Mammary epithelial cell (primary cell): Measurements from ENCODE around the gene ZNF324.
"Not testable (repeated sequence)": the region's sequence is repeated elsewhere in the genome, so short reads cannot be mapped to it uniquely, and the experiment has no call there.

Experiments
- CTCF ChIP-seq, 2 donors: IDR thresholded peaks in 1 of 2; conservative IDR thresholded peaks in 1 of 2; 2 replicates each; pipeline ENCODE4 v1.5.1; 2011 to 2012; ENCODE audit warnings: inconsistent platforms in 2 of 2, low read length in 2 of 2, mild to moderate bottlenecking in 2 of 2, control low read depth in 1 of 2, low read depth in 1 of 2; ENCODE audit not compliant: insufficient read depth in 1 of 2; ENCODE audit errors: extremely low read depth in 1 of 2
- EZH2 ChIP-seq: IDR thresholded peaks from 2 replicates; pipeline ENCODE4 v1.6.1; 2012; ENCODE audit warnings: low read length, inconsistent platforms, borderline replicate concordance

GRCh38 chr19:58470837-58471543 is 4.1 kb downstream of the ZNF324 start:
- TF ChIP-seq CTCF (conservative IDR thresholded peaks at IDR 0.05 in 1 of 2, IDR thresholded peaks at IDR 0.05 in 1 of 2; ENCODE audit: extremely low read depth in 1 of 2, insufficient read depth in 1 of 2, low read depth in 1 of 2, low read length in 2 of 2); EZH2: not testable (repeated sequence)
